ENCODE results near the gene TSGA10. TPM values are rescaled to one million over a fixed set of nuclear protein-coding genes. Genes with fewer than 3 reads are reported as not detected.

Gene TSGA10
- polyA plus RNA-seq, 1 donor = 10.0 TPM

GRCh38 chr2:99112617-99113016, 42.1 kb downstream of the TSGA10 start:
- Histone ChIP-seq H3K4me1 (ENCODE audit: control insufficient read depth, insufficient read depth, low read length) (no peaks in the 10 kb centered on the region), H3K4me3 (ENCODE audit: low read length) (no peak overlapping the region), H3K27me3 (ENCODE audit: control insufficient read depth, insufficient read depth, low read length) (no peaks in the 10 kb centered on the region), H3K9me3 (ENCODE audit: control insufficient read depth, low read depth, low read length) (no peaks in the 10 kb centered on the region), H3K36me3 (ENCODE audit: control insufficient read depth, insufficient read depth, low read length) (no peaks in the 10 kb centered on the region), H3K27ac (ENCODE audit: low read length) (no peak overlapping the region)
- 29% methylated on average over 1 of the region's 4 CpGs for WGBS (ENCODE audit: insufficient coverage, low lambda C conversion rate)
- DNase-seq = no peak

GRCh38 chr2:99111945-99112344, 42.8 kb downstream of the TSGA10 start:
- no peaks in the 10 kb centered on the region for H3K4me1 ChIP-seq (ENCODE audit: control insufficient read depth, insufficient read depth, low read length)
- no peaks in the 10 kb centered on the region for H3K36me3 ChIP-seq (ENCODE audit: control insufficient read depth, insufficient read depth, low read length)
- no CpG with 5 or more reads among the region's 1 CpG for WGBS (ENCODE audit: insufficient coverage, low lambda C conversion rate)
- no peak overlapping the region for H3K4me3 ChIP-seq (ENCODE audit: low read length)
- H3K9me3 ChIP-seq (ENCODE audit: control insufficient read depth, low read depth, low read length) = no peaks in the 10 kb centered on the region
- no peak for DNase-seq
- no peak overlapping the region for H3K27ac ChIP-seq (ENCODE audit: low read length)
- H3K27me3 ChIP-seq (ENCODE audit: control insufficient read depth, insufficient read depth, low read length) = no peaks in the 10 kb centered on the region

- H3K4me3 ChIP-seq (ENCODE audit: low read length) = no peak overlapping the region
- no peaks in the 10 kb centered on the region for H3K27me3 ChIP-seq (ENCODE audit: control insufficient read depth, insufficient read depth, low read length)
- DNase-seq = no peak
- H3K27ac ChIP-seq (ENCODE audit: low read length) = no peak overlapping the region
- no peaks in the 10 kb centered on the region for H3K9me3 ChIP-seq (ENCODE audit: control insufficient read depth, low read depth, low read length)
- no peaks in the 10 kb centered on the region for H3K36me3 ChIP-seq (ENCODE audit: control insufficient read depth, insufficient read depth, low read length)
- 100% methylated on average over 1 of the region's 2 CpGs for WGBS (ENCODE audit: insufficient coverage, low lambda C conversion rate)
- H3K4me1 ChIP-seq (ENCODE audit: control insufficient read depth, insufficient read depth, low read length) = no peaks in the 10 kb centered on the region
Observed at GRCh38 chr2:99111236-99111635, 43.5 kb downstream of the TSGA10 start.

GRCh38 chr2:99106913-99107312, 47.8 kb downstream of the TSGA10 start:
- no peaks in the 10 kb centered on the region for H3K36me3 ChIP-seq (ENCODE audit: control insufficient read depth, insufficient read depth, low read length)
- DNase-seq = no peak
- no peaks in the 10 kb centered on the region for H3K4me1 ChIP-seq (ENCODE audit: control insufficient read depth, insufficient read depth, low read length)
- 76% methylated on average over 2 of the region's 2 CpGs for WGBS (ENCODE audit: insufficient coverage, low lambda C conversion rate)
- no peaks in the 10 kb centered on the region for H3K9me3 ChIP-seq (ENCODE audit: control insufficient read depth, low read depth, low read length)
- no peaks in the 10 kb centered on the region for H3K27me3 ChIP-seq (ENCODE audit: control insufficient read depth, insufficient read depth, low read length)
- no peak overlapping the region for H3K27ac ChIP-seq (ENCODE audit: low read length)
- H3K4me3 ChIP-seq (ENCODE audit: low read length) = no peak overlapping the region

GRCh38 chr2:99104006-99104405, 50.7 kb downstream of the TSGA10 start:
- no CpG with 5 or more reads among the region's 2 CpGs for WGBS (ENCODE audit: insufficient coverage, low lambda C conversion rate)
- Histone ChIP-seq H3K36me3 (ENCODE audit: control insufficient read depth, insufficient read depth, low read length) (no peaks in the 10 kb centered on the region), H3K4me1 (ENCODE audit: control insufficient read depth, insufficient read depth, low read length) (no peaks in the 10 kb centered on the region), H3K27me3 (ENCODE audit: control insufficient read depth, insufficient read depth, low read length) (no peaks in the 10 kb centered on the region), H3K4me3 (ENCODE audit: low read length) (no peak overlapping the region), H3K9me3 (ENCODE audit: control insufficient read depth, low read depth, low read length) (no peaks in the 10 kb centered on the region), H3K27ac (ENCODE audit: low read length) (no peak overlapping the region)
- no peak for DNase-seq

- H3K4me1 ChIP-seq (ENCODE audit: control insufficient read depth, insufficient read depth, low read length) = no peaks in the 10 kb centered on the region
- H3K27ac ChIP-seq (ENCODE audit: low read length) = no peak overlapping the region
- no peaks in the 10 kb centered on the region for H3K9me3 ChIP-seq (ENCODE audit: control insufficient read depth, low read depth, low read length)
- 59% methylated on average over 2 of the region's 3 CpGs for WGBS (ENCODE audit: insufficient coverage, low lambda C conversion rate)
- no peak overlapping the region for H3K4me3 ChIP-seq (ENCODE audit: low read length)
- no peaks in the 10 kb centered on the region for H3K27me3 ChIP-seq (ENCODE audit: control insufficient read depth, insufficient read depth, low read length)
- peak; percentile 8 to 29 for DNase-seq
- no peaks in the 10 kb centered on the region for H3K36me3 ChIP-seq (ENCODE audit: control insufficient read depth, insufficient read depth, low read length)
Observed at GRCh38 chr2:99101697-99102096, 53.0 kb downstream of the TSGA10 start.

- H3K4me3 ChIP-seq (ENCODE audit: low read length) = no peak overlapping the region
- no peaks in the 10 kb centered on the region for H3K4me1 ChIP-seq (ENCODE audit: control insufficient read depth, insufficient read depth, low read length)
- H3K27ac ChIP-seq (ENCODE audit: low read length) = no peak overlapping the region
- no peak for DNase-seq
- no CpG with 5 or more reads among the region's 1 CpG for WGBS (ENCODE audit: insufficient coverage, low lambda C conversion rate)
- H3K36me3 ChIP-seq (ENCODE audit: control insufficient read depth, insufficient read depth, low read length) = no peaks in the 10 kb centered on the region
- H3K27me3 ChIP-seq (ENCODE audit: control insufficient read depth, insufficient read depth, low read length) = no peaks in the 10 kb centered on the region
- peaks cover 4% of the 10 kb centered on the region for H3K9me3 ChIP-seq (ENCODE audit: control insufficient read depth, low read depth, low read length)
Observed at GRCh38 chr2:99096728-99097127, 58.0 kb downstream of the TSGA10 start.

GRCh38 chr2:99088017-99088416, 66.7 kb downstream of the TSGA10 start:
- Histone ChIP-seq H3K36me3 (ENCODE audit: control insufficient read depth, insufficient read depth, low read length) (no peaks in the 10 kb centered on the region), H3K4me1 (ENCODE audit: control insufficient read depth, insufficient read depth, low read length) (no peaks in the 10 kb centered on the region), H3K27me3 (ENCODE audit: control insufficient read depth, insufficient read depth, low read length) (no peaks in the 10 kb centered on the region), H3K4me3 (ENCODE audit: low read length) (no peak overlapping the region), H3K27ac (ENCODE audit: low read length) (no peak overlapping the region), H3K9me3 (ENCODE audit: control insufficient read depth, low read depth, low read length) (no peaks in the 10 kb centered on the region)
- WGBS (ENCODE audit: insufficient coverage, low lambda C conversion rate) = no CpG with 5 or more reads among the region's 1 CpG
- DNase-seq = no peak

GRCh38 chr2:99086385-99086784, 68.4 kb downstream of the TSGA10 start:
- no peaks in the 10 kb centered on the region for H3K9me3 ChIP-seq (ENCODE audit: control insufficient read depth, low read depth, low read length)
- peaks cover 8% of the 10 kb centered on the region for H3K27me3 ChIP-seq (ENCODE audit: control insufficient read depth, insufficient read depth, low read length)
- DNase-seq = no peak
- no peak overlapping the region for H3K4me3 ChIP-seq (ENCODE audit: low read length)
- H3K4me1 ChIP-seq (ENCODE audit: control insufficient read depth, insufficient read depth, low read length) = no peaks in the 10 kb centered on the region
- no peaks in the 10 kb centered on the region for H3K36me3 ChIP-seq (ENCODE audit: control insufficient read depth, insufficient read depth, low read length)
- no CpG with 5 or more reads among the region's 1 CpG for WGBS (ENCODE audit: insufficient coverage, low lambda C conversion rate)
- H3K27ac ChIP-seq (ENCODE audit: low read length) = no peak overlapping the region

GRCh38 chr2:99085421-99085820, 69.3 kb downstream of the TSGA10 start:
- no peak overlapping the region for H3K4me3 ChIP-seq (ENCODE audit: low read length)
- DNase-seq = no peak
- H3K36me3 ChIP-seq (ENCODE audit: control insufficient read depth, insufficient read depth, low read length) = no peaks in the 10 kb centered on the region
- no peaks in the 10 kb centered on the region for H3K9me3 ChIP-seq (ENCODE audit: control insufficient read depth, low read depth, low read length)
- no peaks in the 10 kb centered on the region for H3K4me1 ChIP-seq (ENCODE audit: control insufficient read depth, insufficient read depth, low read length)
- H3K27me3 ChIP-seq (ENCODE audit: control insufficient read depth, insufficient read depth, low read length) = peaks cover 8% of the 10 kb centered on the region
- H3K27ac ChIP-seq (ENCODE audit: low read length) = no peak overlapping the region
- WGBS (ENCODE audit: insufficient coverage, low lambda C conversion rate) = no CpG with 5 or more reads among the region's 2 CpGs

- H3K27ac ChIP-seq (ENCODE audit: low read length) = no peak overlapping the region
- peaks cover 8% of the 10 kb centered on the region for H3K27me3 ChIP-seq (ENCODE audit: control insufficient read depth, insufficient read depth, low read length)
- H3K4me3 ChIP-seq (ENCODE audit: low read length) = no peak overlapping the region
- H3K4me1 ChIP-seq (ENCODE audit: control insufficient read depth, insufficient read depth, low read length) = no peaks in the 10 kb centered on the region
- no peak for DNase-seq
- no CpG with 5 or more reads among the region's 4 CpGs for WGBS (ENCODE audit: insufficient coverage, low lambda C conversion rate)
- no peaks in the 10 kb centered on the region for H3K9me3 ChIP-seq (ENCODE audit: control insufficient read depth, low read depth, low read length)
- H3K36me3 ChIP-seq (ENCODE audit: control insufficient read depth, insufficient read depth, low read length) = no peaks in the 10 kb centered on the region
Observed at GRCh38 chr2:99084256-99084655, 70.5 kb downstream of the TSGA10 start.

Data from large intestine (tissue), 3 donors.